SK-N-SH treated with all-trans-retinoic acid at 6 μM for 48 hours (cell line): ENCODE results near the gene LINC00632.

Source experiments
- ATAC-seq: fragments of 200-7000 bp; cut with Tn5 transposase; 3 replicates; pipeline ENCODE4 v1.9.1; 2020; ENCODE audit warnings: mild to moderate bottlenecking, moderate library complexity
- ARNTL ChIP-seq: fragments of 450-650 bp; formaldehyde crosslinking; IDR thresholded peaks from 2 replicates; pipeline ENCODE4 v1.5.0; 2020; ENCODE audit warnings: low read depth, mild to moderate bottlenecking, moderate library complexity, borderline replicate concordance
- BACH2 ChIP-seq: fragments of 250-450 bp; sonication (Bioruptor Pico); IDR thresholded peaks from 2 replicates; pipeline ENCODE4 v1.9.0; 2021; ENCODE audit warnings: mild to moderate bottlenecking, borderline replicate concordance
- CSDC2 ChIP-seq: fragments of 250-450 bp; sonication (Bioruptor Pico); IDR thresholded peaks from 2 replicates; pipeline ENCODE4 v1.5.0; 2020; ENCODE audit warnings: mild to moderate bottlenecking, moderate library complexity
- GLIS3 ChIP-seq: fragments of 250-450 bp; sonication (Bioruptor Pico); IDR thresholded peaks from 2 replicates; pipeline ENCODE4 v1.5.0; 2020; ENCODE audit warnings: mild to moderate bottlenecking, moderate library complexity
- ISL1 ChIP-seq: fragments of 250-450 bp; sonication (Bioruptor Pico); IDR thresholded peaks from 2 replicates; pipeline ENCODE4 v2.1.2; 2022; ENCODE audit warnings: mild to moderate bottlenecking, moderate library complexity
- OSR1 ChIP-seq: fragments of 250-450 bp; sonication (Bioruptor Pico); IDR thresholded peaks from 2 replicates; pipeline ENCODE4 v1.8.0; 2022; ENCODE audit warnings: moderate library complexity, mild to moderate bottlenecking, inconsistent platforms
- RARB ChIP-seq: fragments of 250-450 bp; sonication (Bioruptor Pico); IDR thresholded peaks from 2 replicates; pipeline ENCODE4 v1.8.0; 2021; ENCODE audit warnings: mild to moderate bottlenecking, moderate library complexity
- SNAI2 ChIP-seq: fragments of 250-450 bp; sonication (Bioruptor Pico); IDR thresholded peaks from 2 replicates; pipeline ENCODE4 v1.5.0; 2020; ENCODE audit warnings: mild to moderate bottlenecking, moderate library complexity
- TOX ChIP-seq: fragments of 250-450 bp; sonication (Bioruptor Pico); IDR thresholded peaks from 2 replicates; pipeline ENCODE4 v1.8.0; 2021; ENCODE audit warnings: mild to moderate bottlenecking, moderate library complexity, borderline replicate concordance
- ZC3H10 ChIP-seq: fragments of 250-450 bp; sonication (Bioruptor Pico); IDR thresholded peaks from 2 replicates; pipeline ENCODE4 v1.5.1; 2021; ENCODE audit warnings: mild to moderate bottlenecking, moderate library complexity
- ZFP3 ChIP-seq: fragments of 250-450 bp; sonication (Bioruptor Pico); IDR thresholded peaks from 2 replicates; pipeline ENCODE4 v1.5.0; 2020; ENCODE audit warnings: mild to moderate bottlenecking, moderate library complexity
- ZNF565 ChIP-seq: fragments of 450-650 bp; formaldehyde crosslinking; conservative IDR thresholded peaks from 2 replicates; pipeline ENCODE4 v1.5.0; 2020; ENCODE audit warnings: low read depth, mild to moderate bottlenecking, moderate library complexity
- ZNF70 ChIP-seq: fragments of 450-650 bp; formaldehyde crosslinking; IDR thresholded peaks from 2 replicates; pipeline ENCODE4 v1.5.0; 2020; ENCODE audit warnings: mild to moderate bottlenecking, moderate library complexity
- ZNF8 ChIP-seq: fragments of 450-650 bp; formaldehyde crosslinking; IDR thresholded peaks from 2 replicates; pipeline ENCODE4 v1.5.0; 2020; ENCODE audit warnings: mild to moderate bottlenecking, moderate library complexity
- TF ChIP-seq, protein P1 (sequence below): fragments of 250-450 bp; sonication (Bioruptor Pico); IDR thresholded peaks from 2 replicates; pipeline ENCODE4 v1.8.0; 2021; ENCODE audit warnings: low read depth, mild to moderate bottlenecking, moderate library complexity, borderline replicate concordance
- TF ChIP-seq, protein P2 (sequence below): fragments of 250-450 bp; sonication (Bioruptor Pico); IDR thresholded peaks from 2 replicates; pipeline ENCODE4 v1.5.0; 2020; ENCODE audit warnings: mild to moderate bottlenecking, moderate library complexity
- TF ChIP-seq, protein P3 (sequence below): fragments of 250-450 bp; sonication (Bioruptor Pico); IDR thresholded peaks from 2 replicates; pipeline ENCODE4 v1.5.1; 2021; ENCODE audit warnings: mild to moderate bottlenecking, moderate library complexity
- TF ChIP-seq, protein P4 (sequence below): fragments of 250-450 bp; sonication (Bioruptor Pico); IDR thresholded peaks from 2 replicates; pipeline ENCODE4 v1.8.0; 2020; ENCODE audit warnings: mild to moderate bottlenecking, moderate library complexity, borderline replicate concordance
- TF ChIP-seq, protein P5 (sequence below): fragments of 250-450 bp; sonication (Bioruptor Pico); IDR thresholded peaks from 2 replicates; pipeline ENCODE4 v1.5.1; 2020; ENCODE audit warnings: low read depth, mild to moderate bottlenecking, moderate library complexity

Gene LINC00632

DNA sequence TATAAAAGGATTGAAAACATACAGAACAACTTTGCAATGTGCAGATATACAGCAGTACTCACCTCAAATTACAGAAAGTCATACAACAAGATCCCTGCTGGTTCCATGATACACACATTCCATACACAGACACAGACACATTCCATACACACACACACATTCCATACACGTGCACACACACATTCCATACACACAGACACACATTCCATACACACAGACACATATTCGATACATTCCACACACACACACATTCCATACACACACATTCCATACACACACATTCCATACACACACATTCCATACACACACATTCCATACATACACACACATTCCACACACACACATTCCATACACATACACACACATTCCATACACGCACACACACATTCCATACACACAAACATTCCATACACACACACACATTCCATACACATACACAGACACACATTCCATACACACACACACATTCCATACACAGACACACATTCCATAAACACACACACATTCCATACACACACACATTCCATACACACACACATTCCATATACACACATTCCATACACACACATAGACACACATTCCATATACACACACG is 13.7 kb downstream of the LINC00632 start:
- no peak for ATAC-seq
- no peak for TF ChIP-seq SNAI2

DNA sequence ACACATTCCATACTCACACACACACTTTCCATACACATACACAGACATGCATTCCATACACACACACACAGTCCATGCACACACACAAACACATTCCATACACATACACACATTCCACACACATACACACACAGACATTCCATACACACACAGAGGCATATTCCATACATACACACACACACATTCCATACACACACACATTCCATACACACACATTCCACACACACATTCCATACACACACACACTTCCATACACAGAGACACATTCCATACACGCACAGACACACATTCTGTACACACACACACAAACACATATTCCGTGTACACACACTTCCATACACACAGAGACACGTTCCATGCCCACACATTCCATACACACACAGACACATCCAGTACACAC is 14.8 kb downstream of the LINC00632 start:
- ATAC-seq: no peak
- no peak for TF ChIP-seq GLIS3 (CRISPR knock-in tag)
- TF ChIP-seq, protein P1, sequence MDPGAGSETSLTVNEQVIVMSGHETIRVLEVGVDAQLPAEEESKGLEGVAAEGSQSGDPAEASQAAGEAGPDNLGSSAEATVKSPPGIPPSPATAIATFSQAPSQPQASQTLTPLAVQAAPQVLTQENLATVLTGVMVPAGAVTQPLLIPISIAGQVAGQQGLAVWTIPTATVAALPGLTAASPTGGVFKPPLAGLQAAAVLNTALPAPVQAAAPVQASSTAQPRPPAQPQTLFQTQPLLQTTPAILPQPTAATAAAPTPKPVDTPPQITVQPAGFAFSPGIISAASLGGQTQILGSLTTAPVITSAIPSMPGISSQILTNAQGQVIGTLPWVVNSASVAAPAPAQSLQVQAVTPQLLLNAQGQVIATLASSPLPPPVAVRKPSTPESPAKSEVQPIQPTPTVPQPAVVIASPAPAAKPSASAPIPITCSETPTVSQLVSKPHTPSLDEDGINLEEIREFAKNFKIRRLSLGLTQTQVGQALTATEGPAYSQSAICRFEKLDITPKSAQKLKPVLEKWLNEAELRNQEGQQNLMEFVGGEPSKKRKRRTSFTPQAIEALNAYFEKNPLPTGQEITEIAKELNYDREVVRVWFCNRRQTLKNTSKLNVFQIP (CRISPR knock-in tag): no peak
- TF ChIP-seq RARB (CRISPR knock-in tag): no peak
- TF ChIP-seq BACH2 (CRISPR knock-in tag): no peak
- TF ChIP-seq OSR1 (CRISPR knock-in tag): no peak
- TF ChIP-seq ISL1 (CRISPR knock-in tag): no peak
- no peak for TF ChIP-seq ZFP3 (CRISPR knock-in tag)
- no peak for TF ChIP-seq ZC3H10 (CRISPR knock-in tag)
- TF ChIP-seq, protein P2, sequence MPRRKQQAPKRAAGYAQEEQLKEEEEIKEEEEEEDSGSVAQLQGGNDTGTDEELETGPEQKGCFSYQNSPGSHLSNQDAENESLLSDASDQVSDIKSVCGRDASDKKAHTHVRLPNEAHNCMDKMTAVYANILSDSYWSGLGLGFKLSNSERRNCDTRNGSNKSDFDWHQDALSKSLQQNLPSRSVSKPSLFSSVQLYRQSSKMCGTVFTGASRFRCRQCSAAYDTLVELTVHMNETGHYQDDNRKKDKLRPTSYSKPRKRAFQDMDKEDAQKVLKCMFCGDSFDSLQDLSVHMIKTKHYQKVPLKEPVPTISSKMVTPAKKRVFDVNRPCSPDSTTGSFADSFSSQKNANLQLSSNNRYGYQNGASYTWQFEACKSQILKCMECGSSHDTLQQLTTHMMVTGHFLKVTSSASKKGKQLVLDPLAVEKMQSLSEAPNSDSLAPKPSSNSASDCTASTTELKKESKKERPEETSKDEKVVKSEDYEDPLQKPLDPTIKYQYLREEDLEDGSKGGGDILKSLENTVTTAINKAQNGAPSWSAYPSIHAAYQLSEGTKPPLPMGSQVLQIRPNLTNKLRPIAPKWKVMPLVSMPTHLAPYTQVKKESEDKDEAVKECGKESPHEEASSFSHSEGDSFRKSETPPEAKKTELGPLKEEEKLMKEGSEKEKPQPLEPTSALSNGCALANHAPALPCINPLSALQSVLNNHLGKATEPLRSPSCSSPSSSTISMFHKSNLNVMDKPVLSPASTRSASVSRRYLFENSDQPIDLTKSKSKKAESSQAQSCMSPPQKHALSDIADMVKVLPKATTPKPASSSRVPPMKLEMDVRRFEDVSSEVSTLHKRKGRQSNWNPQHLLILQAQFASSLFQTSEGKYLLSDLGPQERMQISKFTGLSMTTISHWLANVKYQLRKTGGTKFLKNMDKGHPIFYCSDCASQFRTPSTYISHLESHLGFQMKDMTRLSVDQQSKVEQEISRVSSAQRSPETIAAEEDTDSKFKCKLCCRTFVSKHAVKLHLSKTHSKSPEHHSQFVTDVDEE (CRISPR knock-in tag): no peak
- TF ChIP-seq, protein P3, sequence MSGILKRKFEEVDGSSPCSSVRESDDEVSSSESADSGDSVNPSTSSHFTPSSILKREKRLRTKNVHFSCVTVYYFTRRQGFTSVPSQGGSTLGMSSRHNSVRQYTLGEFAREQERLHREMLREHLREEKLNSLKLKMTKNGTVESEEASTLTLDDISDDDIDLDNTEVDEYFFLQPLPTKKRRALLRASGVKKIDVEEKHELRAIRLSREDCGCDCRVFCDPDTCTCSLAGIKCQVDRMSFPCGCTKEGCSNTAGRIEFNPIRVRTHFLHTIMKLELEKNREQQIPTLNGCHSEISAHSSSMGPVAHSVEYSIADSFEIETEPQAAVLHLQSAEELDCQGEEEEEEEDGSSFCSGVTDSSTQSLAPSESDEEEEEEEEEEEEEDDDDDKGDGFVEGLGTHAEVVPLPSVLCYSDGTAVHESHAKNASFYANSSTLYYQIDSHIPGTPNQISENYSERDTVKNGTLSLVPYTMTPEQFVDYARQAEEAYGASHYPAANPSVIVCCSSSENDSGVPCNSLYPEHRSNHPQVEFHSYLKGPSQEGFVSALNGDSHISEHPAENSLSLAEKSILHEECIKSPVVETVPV (CRISPR knock-in tag): no peak
- TF ChIP-seq, protein P4, sequence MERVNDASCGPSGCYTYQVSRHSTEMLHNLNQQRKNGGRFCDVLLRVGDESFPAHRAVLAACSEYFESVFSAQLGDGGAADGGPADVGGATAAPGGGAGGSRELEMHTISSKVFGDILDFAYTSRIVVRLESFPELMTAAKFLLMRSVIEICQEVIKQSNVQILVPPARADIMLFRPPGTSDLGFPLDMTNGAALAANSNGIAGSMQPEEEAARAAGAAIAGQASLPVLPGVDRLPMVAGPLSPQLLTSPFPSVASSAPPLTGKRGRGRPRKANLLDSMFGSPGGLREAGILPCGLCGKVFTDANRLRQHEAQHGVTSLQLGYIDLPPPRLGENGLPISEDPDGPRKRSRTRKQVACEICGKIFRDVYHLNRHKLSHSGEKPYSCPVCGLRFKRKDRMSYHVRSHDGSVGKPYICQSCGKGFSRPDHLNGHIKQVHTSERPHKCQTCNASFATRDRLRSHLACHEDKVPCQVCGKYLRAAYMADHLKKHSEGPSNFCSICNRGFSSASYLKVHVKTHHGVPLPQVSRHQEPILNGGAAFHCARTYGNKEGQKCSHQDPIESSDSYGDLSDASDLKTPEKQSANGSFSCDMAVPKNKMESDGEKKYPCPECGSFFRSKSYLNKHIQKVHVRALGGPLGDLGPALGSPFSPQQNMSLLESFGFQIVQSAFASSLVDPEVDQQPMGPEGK (CRISPR knock-in tag): no peak
- no peak for TF ChIP-seq CSDC2

DNA sequence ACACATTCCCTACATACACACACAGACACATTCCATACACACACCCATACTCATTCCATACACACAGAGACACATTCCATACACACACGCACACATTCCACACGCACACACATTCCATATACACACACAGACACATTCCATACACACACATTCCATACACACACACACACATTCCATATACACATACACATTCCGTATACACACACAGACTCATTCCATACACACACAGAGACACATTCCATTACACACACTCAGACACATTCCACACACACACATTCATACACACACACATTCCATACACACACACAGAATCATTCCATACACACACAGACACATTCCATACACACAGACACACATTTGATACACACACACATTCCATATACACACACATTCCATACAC is 15.2 kb downstream of the LINC00632 start:
- TF ChIP-seq, protein P1 (CRISPR knock-in tag): no peak
- TF ChIP-seq, protein P5, sequence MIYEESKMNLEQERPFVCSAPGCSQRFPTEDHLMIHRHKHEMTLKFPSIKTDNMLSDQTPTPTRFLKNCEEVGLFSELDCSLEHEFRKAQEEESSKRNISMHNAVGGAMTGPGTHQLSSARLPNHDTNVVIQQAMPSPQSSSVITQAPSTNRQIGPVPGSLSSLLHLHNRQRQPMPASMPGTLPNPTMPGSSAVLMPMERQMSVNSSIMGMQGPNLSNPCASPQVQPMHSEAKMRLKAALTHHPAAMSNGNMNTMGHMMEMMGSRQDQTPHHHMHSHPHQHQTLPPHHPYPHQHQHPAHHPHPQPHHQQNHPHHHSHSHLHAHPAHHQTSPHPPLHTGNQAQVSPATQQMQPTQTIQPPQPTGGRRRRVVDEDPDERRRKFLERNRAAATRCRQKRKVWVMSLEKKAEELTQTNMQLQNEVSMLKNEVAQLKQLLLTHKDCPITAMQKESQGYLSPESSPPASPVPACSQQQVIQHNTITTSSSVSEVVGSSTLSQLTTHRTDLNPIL (CRISPR knock-in tag): no peak
- TF ChIP-seq GLIS3 (CRISPR knock-in tag) (no peak), ARNTL (CRISPR knock-in tag) (no peak), ZNF565 (no peak), ZNF8 (CRISPR knock-in tag) (no peak), TOX (CRISPR knock-in tag) (no peak), ZNF70 (CRISPR knock-in tag) (no peak), ZFP3 (CRISPR knock-in tag) (no peak)
- ATAC-seq: no peak
